ENCODE measurements around the gene CSPG4. TPM values are rescaled to one million over a fixed set of nuclear protein-coding genes. Genes with fewer than 3 reads are reported as not detected.

CSPG4 gene
- total and polyA plus RNA-seq, 2 of the 13 experiments (the other 11 are each of a cell fraction or from before 2014, with no cell fraction given), result 0.01 to 0.04 TPM

- TF ChIP-seq, protein P1, sequence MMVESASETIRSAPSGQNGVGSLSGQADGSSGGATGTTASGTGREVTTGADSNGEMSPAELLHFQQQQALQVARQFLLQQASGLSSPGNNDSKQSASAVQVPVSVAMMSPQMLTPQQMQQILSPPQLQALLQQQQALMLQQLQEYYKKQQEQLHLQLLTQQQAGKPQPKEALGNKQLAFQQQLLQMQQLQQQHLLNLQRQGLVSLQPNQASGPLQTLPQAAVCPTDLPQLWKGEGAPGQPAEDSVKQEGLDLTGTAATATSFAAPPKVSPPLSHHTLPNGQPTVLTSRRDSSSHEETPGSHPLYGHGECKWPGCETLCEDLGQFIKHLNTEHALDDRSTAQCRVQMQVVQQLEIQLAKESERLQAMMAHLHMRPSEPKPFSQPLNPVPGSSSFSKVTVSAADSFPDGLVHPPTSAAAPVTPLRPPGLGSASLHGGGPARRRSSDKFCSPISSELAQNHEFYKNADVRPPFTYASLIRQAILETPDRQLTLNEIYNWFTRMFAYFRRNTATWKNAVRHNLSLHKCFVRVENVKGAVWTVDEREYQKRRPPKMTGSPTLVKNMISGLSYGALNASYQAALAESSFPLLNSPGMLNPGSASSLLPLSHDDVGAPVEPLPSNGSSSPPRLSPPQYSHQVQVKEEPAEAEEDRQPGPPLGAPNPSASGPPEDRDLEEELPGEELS (CRISPR knock-in tag; IDR thresholded peaks at IDR 0.05), result peak; percentile 76
- no peak; the same call in 1 of the 2 replicates for TF ChIP-seq HMG20A (CRISPR knock-in tag; IDR thresholded peaks at IDR 0.05; ENCODE audit: borderline replicate concordance)
- no peak for TF ChIP-seq ZNF773 (CRISPR knock-in tag; IDR thresholded peaks at IDR 0.05; ENCODE audit: borderline replicate concordance)
- no peak; the same call in 1 of the 2 replicates for TF ChIP-seq HOXD1 (CRISPR knock-in tag; IDR thresholded peaks at IDR 0.05)
- no peak for TF ChIP-seq PAX8 (CRISPR knock-in tag; IDR thresholded peaks at IDR 0.05; ENCODE audit: borderline replicate concordance)
- no peak for TF ChIP-seq U2AF1 (optimal IDR thresholded peaks at IDR 0.05; ENCODE audit: low read depth, low read length)
- TF ChIP-seq CAMTA2 (CRISPR knock-in tag; IDR thresholded peaks at IDR 0.05; ENCODE audit: borderline replicate concordance), result no peak
- TF ChIP-seq, protein P2, sequence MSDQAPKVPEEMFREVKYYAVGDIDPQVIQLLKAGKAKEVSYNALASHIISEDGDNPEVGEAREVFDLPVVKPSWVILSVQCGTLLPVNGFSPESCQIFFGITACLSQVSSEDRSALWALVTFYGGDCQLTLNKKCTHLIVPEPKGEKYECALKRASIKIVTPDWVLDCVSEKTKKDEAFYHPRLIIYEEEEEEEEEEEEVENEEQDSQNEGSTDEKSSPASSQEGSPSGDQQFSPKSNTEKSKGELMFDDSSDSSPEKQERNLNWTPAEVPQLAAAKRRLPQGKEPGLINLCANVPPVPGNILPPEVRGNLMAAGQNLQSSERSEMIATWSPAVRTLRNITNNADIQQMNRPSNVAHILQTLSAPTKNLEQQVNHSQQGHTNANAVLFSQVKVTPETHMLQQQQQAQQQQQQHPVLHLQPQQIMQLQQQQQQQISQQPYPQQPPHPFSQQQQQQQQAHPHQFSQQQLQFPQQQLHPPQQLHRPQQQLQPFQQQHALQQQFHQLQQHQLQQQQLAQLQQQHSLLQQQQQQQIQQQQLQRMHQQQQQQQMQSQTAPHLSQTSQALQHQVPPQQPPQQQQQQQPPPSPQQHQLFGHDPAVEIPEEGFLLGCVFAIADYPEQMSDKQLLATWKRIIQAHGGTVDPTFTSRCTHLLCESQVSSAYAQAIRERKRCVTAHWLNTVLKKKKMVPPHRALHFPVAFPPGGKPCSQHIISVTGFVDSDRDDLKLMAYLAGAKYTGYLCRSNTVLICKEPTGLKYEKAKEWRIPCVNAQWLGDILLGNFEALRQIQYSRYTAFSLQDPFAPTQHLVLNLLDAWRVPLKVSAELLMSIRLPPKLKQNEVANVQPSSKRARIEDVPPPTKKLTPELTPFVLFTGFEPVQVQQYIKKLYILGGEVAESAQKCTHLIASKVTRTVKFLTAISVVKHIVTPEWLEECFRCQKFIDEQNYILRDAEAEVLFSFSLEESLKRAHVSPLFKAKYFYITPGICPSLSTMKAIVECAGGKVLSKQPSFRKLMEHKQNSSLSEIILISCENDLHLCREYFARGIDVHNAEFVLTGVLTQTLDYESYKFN (CRISPR knock-in tag; conservative IDR thresholded peaks at IDR 0.05), result peak; percentile 90
- TF ChIP-seq GFI1 (CRISPR knock-in tag; IDR thresholded peaks at IDR 0.05; ENCODE audit: borderline replicate concordance), result no peak
- TF ChIP-seq MYPOP (CRISPR knock-in tag; IDR thresholded peaks at IDR 0.05), result peak; percentile 34; the same call in 1 of the 2 replicates
- peak; percentile 80; the same call in 1 of the 2 replicates for TF ChIP-seq ZNF383 (CRISPR knock-in tag; IDR thresholded peaks at IDR 0.05; ENCODE audit: borderline replicate concordance)
- TF ChIP-seq ZFP62 (CRISPR knock-in tag; IDR thresholded peaks at IDR 0.05), result no peak
- TF ChIP-seq, protein P3, sequence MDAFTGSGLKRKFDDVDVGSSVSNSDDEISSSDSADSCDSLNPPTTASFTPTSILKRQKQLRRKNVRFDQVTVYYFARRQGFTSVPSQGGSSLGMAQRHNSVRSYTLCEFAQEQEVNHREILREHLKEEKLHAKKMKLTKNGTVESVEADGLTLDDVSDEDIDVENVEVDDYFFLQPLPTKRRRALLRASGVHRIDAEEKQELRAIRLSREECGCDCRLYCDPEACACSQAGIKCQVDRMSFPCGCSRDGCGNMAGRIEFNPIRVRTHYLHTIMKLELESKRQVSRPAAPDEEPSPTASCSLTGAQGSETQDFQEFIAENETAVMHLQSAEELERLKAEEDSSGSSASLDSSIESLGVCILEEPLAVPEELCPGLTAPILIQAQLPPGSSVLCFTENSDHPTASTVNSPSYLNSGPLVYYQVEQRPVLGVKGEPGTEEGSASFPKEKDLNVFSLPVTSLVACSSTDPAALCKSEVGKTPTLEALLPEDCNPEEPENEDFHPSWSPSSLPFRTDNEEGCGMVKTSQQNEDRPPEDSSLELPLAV (CRISPR knock-in tag; conservative IDR thresholded peaks at IDR 0.05; ENCODE audit: low read depth), result no peak
- no peak for TF ChIP-seq ZKSCAN5 (CRISPR knock-in tag; IDR thresholded peaks at IDR 0.05)
- TF ChIP-seq ZFP90 (CRISPR knock-in tag; IDR thresholded peaks at IDR 0.05; ENCODE audit: borderline replicate concordance), result no peak
- peak; percentile 30 for TF ChIP-seq CBX1 (IDR thresholded peaks at IDR 0.05; ENCODE audit: low read depth)
- TF ChIP-seq SMARCE1 (IDR thresholded peaks at IDR 0.05; ENCODE audit: borderline replicate concordance), result no peak
- peak; percentile 68 for TF ChIP-seq ZFY (CRISPR knock-in tag; IDR thresholded peaks at IDR 0.05)
- TF ChIP-seq, protein P4, sequence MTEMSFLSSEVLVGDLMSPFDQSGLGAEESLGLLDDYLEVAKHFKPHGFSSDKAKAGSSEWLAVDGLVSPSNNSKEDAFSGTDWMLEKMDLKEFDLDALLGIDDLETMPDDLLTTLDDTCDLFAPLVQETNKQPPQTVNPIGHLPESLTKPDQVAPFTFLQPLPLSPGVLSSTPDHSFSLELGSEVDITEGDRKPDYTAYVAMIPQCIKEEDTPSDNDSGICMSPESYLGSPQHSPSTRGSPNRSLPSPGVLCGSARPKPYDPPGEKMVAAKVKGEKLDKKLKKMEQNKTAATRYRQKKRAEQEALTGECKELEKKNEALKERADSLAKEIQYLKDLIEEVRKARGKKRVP (CRISPR knock-in tag; IDR thresholded peaks at IDR 0.05), result 0 out of 4 replicates have a peak, but pooled peaks of 1 of the 2 experiments have one; percentile 34
- TF ChIP-seq MATR3 (CRISPR knock-in tag; IDR thresholded peaks at IDR 0.05), result no peak
These were observed 61.5 kb downstream of the CSPG4 start (continued) for GRCh38 chr15:75650908-75651809.

All from HepG2 (cell line).